Stimulated activated CD4-positive, alpha-beta T cell treated with anti-CD3 and anti-CD28 coated beads, TNF-alpha, amount 100 ng/mL, for 24 hours (primary cell): ENCODE measurements around the gene SKOR2.

Experiments used
- DNase-seq, 3 experiments: peaks; one replicate each; pipeline ENCODE4 v3.0.0-alpha.2; 2020; ENCODE audit warnings: low read depth in 3 of 3

SKOR2 gene

DNA sequence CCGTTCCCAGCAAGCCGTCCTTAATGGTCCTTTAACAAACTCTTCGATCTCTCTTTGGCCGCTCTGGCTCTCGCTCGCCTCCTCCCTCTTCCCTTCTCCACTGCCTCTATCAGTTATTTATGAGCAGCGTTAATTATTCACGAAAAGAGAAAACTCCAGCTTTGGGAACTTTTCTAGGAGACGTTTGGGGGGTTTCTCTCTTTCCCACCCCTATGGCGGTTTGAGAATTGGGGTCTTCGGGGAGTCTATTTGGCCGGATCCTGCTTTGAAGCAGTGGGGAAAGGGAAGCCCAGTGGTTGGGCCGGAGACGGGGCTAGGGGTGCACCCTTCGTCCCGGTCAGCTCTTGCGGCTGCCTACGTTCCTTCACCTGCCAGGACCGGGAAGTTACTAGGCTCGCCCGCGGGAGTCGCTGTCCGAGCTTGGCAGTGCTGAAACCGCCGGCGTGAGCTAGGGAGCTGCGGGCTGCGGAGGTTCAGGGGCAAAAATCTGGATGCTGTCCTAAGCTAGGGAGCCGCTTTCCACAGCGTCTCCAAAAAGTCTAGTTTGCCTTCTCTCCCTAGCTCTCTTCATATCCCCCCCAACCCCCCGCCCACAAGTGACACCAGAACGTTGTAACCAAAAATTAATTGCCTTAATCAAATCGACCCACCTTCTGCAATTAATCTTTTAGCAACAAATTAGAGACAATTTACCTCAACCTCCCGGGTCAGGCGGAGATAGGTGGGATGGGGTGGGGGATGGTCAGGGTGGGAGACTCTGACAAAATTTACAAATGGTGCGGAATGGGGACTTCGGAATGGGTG, 8.9 kb upstream of the SKOR2 start:
- DNase-seq: peak in 1 of 3 experiments; percentile 26

DNA sequence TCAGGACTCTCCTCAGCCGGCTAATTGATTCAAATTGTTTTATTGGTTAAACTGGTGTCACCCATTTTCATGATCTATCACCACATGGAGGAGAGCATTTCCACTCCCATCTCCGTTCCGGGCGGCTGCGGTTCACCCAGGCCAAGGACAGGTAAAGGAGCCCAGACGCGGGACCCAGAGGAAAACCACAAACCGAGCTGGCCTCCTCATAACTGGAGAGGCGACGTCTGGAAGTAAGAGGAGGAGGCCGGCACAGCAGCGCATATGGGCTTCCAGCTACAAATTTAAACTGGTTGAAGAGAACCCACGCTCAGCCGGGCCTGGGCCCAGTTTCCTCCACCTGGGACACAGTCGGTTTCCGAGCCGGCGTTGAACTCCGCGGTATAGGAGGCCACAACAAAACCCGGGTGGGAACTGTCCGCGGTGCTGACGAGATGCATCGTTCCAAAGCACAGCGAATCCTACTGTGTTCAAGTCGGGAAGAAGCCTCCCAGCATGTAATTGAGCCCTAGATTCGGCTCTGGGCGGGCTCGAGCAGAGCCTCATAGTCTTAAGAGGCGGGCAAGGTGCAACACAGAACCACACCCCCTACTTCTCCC, 3.0 kb upstream of the SKOR2 start:
- peak in 1 of 3 experiments; percentile 34 for DNase-seq

DNA sequence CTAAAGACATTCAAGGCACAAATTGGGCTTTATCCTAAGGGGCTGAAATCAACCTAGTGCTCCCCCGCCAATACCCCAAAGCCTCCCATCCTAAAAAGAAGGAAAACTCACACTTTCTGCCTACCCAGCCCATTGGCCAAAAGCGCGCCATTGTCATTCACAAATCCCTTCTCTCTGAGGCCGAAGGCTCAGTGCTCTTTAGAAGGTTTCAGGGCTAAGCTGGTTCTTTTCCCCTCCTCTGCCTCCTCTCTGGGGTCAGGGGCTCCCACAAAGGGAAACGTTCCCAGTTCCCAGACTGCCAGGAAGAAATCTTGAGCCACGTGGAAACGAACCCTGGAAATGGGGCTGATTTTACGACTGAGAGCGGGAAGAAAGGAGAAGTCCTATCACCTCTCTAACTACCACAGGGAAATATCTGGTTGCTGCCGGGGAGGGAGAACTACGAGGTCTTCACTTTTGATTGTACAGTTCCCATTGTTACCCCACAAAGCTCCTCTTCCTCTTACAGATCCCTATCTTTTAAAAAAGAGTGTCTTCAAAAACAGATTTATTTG, 1.7 kb upstream of the SKOR2 start:
- DNase-seq: no peak

DNA sequence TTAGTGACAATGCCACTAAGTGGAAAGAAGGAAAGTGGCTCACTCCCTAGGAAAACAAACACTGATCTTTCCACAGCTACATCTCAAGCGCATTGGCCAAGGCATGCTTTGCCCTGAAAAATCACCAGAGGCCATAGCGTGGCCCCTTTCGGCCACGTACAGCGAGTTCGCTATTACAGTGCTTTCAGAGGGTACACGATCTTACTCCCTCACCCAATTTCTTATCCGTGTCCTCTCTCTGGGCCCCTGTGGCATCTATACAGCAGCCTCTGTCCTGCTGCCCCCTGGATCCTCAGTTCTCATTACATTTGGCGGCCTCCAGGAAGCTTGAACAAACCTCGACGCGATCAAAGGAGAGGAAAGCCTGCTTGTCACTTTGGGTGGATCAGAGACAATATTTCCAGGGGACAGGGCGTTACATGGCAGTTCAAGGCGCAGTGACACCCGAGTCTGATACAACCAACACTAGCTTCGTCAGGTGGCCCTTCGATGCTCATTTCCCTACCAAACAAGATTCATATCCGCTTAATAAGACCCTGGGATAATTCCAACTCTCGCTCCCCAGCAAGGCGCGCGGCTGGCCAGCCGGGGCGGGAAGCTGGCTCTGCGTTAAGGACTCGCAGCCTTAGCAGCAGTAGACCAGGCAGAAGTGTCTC, 941 bp downstream of the SKOR2 start:
- no peak for DNase-seq

DNA sequence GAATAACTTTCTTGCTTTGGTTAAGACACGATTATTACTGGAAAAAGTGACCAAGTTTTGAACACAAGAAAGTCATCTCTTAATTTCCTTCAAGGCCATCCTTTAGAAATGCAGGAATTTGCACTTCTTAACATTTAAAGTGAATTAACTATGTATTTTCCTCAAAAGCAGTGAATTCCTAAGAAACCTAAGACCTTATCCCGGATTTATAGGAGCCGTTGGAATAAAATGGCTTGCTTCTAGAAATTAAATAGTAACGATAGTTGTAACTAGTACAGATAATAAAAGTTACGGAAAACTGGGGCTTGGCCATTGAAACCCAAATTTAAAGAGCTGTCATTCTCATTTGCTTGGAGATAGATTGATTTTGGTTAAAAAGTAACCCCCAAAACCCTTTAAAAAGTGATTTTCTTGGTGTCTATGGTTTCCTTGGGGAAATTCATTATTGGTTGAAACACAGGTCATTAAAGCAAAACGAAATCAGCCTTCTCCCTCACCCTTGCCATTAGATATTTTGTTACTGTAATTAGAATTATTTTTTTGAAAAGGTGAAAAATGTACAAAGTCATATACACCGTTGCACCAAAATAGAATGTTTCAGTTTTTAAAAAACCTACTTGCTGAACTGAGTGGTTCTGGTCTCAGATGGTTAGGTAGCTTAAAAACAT, 2.0 kb downstream of the SKOR2 start:
- no peak for DNase-seq

DNA sequence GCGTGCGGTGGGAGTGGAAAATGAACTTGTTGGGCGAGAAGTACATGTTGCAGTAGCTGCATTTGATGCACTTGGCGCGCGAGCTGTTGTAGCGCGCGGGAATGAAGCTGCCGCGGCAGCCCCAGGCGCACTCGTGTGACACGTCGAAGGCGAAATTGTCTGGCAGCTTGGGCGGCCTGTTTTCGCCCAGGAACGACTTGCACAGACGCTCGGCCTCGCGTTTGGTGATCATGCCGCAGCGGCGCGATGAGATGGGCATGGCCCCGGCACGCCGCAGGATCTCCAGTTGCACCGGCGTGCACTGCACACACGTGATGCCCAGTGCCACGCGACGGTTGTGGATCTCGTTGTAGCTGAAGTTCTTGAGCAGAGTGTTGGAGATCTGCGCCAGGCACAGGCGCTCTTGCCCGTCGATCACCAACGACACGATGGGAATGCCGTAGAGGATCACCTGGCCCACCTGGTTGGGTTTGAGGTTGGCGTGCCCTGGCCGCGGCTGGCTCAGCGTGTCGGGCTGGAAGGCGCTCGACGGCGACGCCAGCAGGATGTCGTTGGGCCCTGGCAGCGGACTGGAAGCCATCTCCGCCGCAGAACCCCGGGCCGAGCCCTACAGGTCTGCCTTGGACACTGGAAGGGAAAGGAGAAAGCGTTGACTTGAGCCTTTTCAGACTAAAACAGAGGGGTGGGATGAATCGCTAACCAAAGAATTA, 2.7 kb downstream of the SKOR2 start:
- no peak for DNase-seq

DNA sequence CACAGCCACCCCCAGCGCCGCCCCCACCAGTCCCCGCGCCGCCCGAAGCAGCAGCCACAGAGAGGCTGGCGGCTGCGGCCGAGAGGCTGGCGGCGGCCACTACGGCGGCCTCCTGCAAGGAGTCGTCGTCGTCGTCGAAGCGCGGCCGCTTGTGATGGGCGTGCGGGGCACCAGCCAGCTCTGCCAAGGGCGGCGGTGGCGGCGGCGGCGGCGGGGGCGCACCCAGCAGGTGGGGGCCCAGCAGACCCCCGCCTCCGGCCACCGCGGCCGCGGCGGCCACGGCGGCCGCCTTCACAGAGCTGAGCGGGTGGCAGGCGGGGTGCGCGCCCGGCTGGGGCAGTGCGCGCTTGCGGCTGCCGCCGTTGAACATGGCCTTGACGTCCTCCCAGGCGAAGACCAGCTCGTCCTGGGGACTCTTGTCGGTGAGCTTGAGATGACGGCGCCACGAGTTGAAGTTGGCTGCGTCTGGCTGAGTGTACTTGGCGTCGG, 3.3 kb downstream of the SKOR2 start:
- no peak for DNase-seq

DNA sequence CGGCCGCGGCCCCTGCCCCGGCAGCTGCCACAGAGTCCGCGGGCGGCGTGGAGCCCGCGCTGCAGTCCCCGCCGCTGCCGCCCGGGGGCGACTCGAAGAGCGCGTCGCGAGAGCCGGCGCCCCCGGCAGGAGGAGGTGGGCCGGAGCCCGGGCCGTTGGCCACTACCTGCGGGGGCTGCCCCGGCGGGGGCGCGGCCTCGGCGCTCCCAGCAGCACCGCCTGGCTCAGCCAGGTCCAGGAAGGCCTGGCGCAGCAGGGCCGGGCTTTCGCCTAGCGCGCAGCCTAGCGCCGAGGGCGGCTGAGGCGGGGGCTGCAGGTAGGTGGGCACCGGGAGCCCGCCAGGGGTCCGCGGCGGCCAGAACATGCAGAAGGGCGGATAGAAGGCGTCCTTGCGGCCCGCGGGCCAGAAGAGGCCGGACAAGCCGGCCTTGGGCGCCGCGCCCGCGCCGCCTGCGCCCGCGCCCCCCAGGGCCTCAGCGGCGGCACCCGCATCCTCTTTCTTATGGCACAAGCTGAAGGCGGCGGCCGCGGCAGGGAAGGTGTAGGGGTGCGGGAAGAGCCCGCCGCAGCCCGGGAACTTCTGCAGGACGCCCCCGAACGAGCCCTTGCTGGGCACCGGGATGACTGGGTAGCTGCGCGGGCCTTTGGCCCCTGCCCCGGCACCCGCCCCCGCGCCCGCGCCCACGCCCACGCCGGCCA, 3.9 kb downstream of the SKOR2 start:
- no peak for DNase-seq

DNA sequence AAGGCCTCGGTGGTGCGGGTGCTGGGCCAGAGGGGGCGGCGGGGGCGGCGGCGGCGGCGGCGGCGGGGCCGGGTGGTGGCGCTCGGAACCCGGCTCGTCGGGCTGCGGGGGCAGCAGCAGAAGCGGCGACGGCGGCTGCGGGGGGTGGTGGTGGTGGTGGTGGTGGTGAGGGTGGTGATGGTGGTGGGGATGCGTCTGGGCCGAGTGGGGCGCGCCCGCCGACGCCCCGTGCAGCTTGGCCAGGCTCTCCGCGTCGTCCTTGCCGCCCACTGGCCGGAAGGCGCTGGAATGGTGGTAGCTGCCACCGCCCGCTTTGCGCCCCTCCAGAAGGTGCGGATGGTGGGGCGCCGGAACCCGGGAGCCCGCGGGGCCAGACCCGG, 4.4 kb downstream of the SKOR2 start:
- DNase-seq: no peak

DNA sequence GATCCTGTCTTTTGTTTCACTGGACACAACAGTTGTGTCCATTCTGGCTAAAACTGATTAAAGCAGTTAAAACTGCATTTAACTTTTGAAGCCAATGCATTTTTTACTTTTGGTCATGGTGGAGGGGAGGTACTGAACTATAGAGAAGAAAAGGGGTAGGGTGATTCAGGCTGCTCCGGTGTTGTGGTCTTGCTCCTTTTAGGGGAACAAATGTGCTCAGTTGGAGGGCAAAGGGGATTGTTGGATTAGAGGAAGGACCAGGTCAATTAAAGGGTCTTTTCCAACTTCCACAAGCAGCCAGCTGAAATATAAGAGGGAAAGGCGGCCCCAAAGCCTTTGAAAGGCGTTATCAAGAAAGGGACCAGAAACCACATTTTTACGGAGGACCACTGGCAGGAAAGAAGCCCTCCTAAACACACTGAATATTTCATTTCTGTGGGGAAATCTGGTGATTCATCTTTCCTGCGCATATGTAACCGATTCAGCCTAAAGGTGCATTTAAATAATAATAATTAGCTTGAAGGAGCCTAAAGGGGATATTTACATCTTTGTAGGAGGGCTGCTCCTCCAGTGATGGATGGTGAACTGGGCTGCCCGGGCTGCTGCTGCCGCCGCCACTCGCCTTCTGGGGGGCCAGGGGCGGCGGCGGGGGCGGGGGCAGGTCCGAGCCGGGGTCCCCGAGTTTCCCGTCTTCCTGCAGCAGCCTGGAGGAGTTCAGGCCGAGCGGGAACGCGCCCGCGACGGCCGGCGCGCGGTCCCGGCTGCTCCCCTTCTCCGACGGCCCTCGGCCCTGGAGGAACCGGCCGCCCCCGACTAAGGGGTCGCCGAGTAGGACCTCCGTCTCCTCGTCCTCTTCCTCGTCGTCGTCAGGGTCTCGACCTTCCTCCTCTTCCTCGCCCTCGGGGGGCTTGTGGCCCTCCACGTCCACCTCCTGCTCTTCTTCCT, 5.2 kb downstream of the SKOR2 start:
- no peak for DNase-seq

DNA sequence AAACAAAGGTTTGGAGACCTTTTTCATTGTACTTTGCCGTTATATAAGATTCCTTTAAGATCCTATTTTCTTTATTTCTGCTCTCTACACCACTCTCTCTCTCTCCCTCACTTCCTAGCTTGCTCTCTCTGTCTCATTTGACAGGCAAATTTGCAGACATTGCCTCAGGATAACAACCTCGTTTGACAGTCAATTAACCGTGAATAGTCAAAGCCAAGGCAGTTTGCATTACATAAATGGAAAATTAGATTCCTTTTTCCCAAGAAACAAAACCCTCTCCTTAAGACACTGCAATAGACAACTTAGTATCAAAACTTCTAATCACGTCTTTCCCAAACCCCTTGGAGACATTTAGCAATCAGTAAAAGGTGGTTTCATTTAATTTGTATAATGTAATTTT, 7.4 kb downstream of the SKOR2 start:
- no peak for DNase-seq

DNA sequence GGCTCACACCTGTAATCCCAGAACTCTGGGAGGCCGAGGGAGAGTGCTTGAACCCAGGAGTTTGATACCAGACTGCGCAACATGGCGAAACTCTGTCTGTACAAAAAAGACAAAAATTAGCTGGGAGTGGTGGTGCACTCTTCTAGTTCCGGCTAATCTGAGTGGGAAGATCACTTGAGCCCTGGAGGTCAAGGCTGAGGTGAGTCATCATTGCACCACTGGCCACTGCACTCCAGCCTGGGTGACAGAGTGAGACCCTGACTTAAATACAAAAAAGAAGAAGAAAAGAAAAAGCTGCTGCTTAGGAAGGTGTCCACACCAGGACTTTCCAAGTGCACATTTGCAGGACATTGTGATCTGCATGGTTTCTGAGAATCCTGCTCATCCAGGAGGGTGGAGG, 16.4 kb downstream of the SKOR2 start:
- no peak for DNase-seq

DNA sequence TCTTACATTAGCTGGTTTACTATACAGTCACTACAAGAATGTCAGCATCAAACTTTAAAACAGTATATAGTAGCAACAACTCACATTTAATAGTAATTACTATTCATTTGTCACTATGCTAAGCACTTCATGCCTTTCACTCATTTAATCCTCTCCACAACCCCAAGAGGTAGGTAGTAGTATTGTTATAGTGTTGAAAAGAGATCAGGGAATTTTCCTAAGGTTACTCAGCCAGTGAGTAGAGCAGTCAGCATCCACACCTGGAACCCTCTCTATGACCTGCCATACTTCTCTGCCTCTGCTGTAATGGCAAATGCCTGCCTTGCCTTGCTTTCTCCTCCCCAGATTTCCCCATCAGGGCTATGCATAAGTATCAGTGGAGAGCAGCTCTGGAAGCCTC, 24.8 kb downstream of the SKOR2 start:
- no peak for DNase-seq

DNA sequence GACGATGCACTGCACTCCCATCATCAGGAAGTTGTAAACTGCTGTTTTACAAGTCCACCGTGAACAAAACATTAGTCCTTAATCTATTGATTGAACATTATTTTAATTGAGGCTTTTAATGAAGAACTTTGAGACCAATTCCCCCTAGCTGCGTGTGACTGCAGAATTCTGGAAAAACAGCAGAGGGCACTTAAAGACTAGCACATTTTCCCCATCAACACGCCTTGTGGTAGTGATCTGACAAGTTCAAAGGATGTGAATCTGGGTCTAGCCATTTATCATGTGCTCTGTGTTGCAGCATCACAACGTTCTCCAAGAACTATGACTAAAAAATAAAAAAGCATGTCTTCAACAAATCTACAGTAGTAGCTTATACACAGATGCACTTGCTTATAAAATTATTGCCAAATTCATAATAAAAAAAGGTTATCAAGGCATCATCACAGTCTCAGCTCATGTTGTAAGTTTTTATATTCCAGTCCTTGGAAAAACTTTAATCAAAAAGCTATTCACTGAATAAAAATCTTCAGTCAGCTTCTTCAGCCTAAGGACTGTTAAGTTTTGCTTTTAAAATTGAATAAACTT, 35.8 kb downstream of the SKOR2 start:
- no peak for DNase-seq

DNA sequence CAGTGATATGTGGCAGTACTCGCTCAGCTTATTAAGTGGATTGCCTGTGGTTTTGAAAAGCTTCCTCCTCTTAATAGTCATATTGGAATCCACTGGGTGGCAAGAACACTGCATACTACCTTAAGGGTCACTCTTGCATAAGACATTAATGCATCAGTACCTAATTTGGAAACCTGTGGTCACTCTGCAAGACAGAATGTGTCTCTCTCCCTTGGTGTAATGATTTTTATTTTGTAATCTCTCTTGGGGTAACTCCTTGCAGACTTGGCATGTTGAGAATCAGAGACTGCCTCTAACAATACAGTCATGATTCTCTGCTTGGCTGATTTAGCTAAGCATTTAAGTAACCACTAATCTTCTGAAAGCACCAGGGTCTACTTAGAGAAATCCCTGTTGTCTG, 42.3 kb downstream of the SKOR2 start:
- no peak for DNase-seq

DNA sequence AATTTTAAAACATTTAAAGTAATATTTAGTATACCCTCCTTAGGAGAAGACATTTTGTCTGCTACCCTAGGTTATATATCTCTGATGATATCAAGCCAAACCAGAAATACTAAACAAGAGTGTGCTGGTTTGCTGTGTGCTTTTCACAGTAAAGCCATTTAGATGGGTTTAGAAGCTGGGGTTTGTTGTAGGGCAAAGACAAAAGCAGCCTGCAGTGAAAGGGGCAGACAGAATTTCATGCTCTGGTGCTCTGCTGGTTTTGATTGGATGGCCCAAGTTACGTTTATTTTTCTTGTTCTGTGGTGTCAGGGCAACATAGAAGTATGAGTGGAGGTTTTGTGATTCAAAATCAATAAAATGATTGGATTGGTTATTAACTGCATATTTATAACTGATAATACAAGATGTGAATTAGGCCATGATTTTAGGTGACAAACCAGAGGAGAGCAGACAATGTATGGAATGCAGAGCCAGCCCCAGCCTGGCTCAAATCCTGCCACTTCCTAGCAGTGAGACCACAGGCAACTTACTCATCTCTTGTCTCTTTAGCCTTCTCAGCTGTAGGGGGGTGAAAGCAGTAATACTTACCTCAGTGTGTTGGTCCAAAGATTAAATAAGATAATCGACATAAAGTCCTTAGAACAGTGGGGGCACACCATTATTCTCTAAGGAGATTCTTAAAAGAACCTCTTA, 44.4 kb downstream of the SKOR2 start:
- no peak for DNase-seq

DNA sequence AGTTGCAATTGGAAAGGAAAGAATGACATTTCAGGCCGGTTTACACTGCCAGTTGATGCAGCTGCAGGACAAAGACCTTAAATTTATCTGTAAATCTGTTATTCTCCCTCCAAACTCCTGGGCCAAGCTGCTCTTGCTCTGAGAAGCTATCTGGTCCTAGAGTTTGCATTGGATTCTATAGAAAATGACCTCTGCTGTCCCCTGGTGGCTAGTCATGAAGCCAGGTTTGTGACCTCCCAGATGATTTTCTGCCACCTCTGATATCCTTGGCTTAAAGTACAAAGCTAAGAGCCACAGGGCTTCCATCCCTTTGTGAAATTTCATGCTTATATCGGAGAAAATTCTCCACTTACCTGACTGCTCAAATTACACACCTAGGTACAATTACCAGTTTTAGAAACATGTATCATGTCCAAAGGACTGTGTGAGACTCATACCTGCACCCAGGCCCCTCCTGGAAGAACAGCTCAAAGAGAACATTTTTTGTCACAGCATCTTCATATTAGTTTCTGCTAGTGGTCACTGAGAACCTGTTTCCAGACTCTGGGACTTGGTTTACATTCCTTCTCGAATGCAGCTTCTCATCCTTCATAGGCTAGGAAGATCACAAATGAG, 46.4 kb downstream of the SKOR2 start:
- peak in 2 of 3 experiments; percentile 6 to 10 for DNase-seq
